Lower leg skin (tissue), 4 donors: ENCODE data around the gene TEX13D. TPM values are rescaled to one million over a fixed set of nuclear protein-coding genes. Genes with fewer than 3 reads are reported as not detected.
"Not testable (repeated sequence)": the region's sequence is repeated elsewhere in the genome, so short reads cannot be mapped to it uniquely, and the experiment has no call there.

Source experiments
- DNase-seq, 2 donors: peaks; one replicate each; pipeline ENCODE4 v3.0.0-alpha.2; 2019; ENCODE audit warnings: low spot score in 2 of 2
- H3K4me3 ChIP-seq: fragments of 200-600 bp; sonication (generic); 2 replicates; pipeline ENCODE4 v1.5.1; 2017; ENCODE audit warnings: mild to moderate bottlenecking, low read depth; ENCODE audit not compliant: poor library complexity, severe bottlenecking
- POLR2A ChIP-seq, 2 donors: fragments of 450-650 bp; IDR thresholded peaks; one replicate each; pipeline ENCODE4 v1.6.1; 2016 to 2017; ENCODE audit warnings: antibody characterized with exemption in 2 of 2, mild to moderate bottlenecking in 1 of 2, moderate library complexity in 1 of 2
- WGBS, 2 donors: methylation state at CpG; one replicate each; pipeline ENCODE4 v1.1.5; 2018; 5-methylcytosine and 5-hydroxymethylcytosine counted together
- intact Hi-C: fragments of 100-400 bp; cut with DNase I; formaldehyde crosslinking; loops from one replicate; pipeline ENCODE4 v1.15.0; 2023; ENCODE audit warnings: low total_unique reads
- total RNA-seq, 4 donors: library from RNA; depleted of rRNA; stranded (reverse); fragments of >200 nt; gene quantifications; one replicate each; pipeline ENCODE4 v1.1.0, GENCODE V29; 2016
- TF ChIP-seq, protein P1 (sequence below), 3 donors: fragments of 450-650 bp; IDR thresholded peaks; one replicate each; pipeline ENCODE4 v1.5.1; 2016; ENCODE audit warnings: antibody characterized with exemption in 3 of 3, mild to moderate bottlenecking in 3 of 3, moderate library complexity in 2 of 3

TEX13D gene
- total RNA-seq, 4 donors from 2014 or later = not detected

DNA sequence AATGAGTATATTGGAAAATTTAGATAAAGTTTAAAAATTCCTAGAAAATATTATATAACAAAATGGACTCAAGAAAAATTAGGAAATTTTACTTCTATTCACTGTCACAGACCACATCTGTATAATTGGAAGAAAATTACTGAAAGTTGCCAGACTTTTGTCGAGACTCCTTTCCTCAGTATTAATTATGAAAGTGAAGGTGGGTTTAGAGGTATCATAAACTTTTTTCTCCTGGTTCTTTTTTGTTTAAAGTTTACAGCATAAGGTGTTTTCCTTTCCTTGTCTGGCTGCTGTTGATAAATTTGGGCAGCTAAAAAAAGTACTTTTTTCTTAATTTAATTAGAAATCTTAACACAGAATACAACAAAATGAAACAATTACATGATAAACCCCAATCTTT lies 6.7 kb upstream of the TEX13D start:
- no peak for DNase-seq
- TF ChIP-seq POLR2A (IDR thresholded peaks at IDR 0.05) = no peak
- TF ChIP-seq, protein P1, sequence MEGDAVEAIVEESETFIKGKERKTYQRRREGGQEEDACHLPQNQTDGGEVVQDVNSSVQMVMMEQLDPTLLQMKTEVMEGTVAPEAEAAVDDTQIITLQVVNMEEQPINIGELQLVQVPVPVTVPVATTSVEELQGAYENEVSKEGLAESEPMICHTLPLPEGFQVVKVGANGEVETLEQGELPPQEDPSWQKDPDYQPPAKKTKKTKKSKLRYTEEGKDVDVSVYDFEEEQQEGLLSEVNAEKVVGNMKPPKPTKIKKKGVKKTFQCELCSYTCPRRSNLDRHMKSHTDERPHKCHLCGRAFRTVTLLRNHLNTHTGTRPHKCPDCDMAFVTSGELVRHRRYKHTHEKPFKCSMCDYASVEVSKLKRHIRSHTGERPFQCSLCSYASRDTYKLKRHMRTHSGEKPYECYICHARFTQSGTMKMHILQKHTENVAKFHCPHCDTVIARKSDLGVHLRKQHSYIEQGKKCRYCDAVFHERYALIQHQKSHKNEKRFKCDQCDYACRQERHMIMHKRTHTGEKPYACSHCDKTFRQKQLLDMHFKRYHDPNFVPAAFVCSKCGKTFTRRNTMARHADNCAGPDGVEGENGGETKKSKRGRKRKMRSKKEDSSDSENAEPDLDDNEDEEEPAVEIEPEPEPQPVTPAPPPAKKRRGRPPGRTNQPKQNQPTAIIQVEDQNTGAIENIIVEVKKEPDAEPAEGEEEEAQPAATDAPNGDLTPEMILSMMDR (IDR thresholded peaks at IDR 0.05) = no peak
- intact Hi-C loops = no loop called here
- WGBS, 2 donors = 66 to 88% methylated on average over 1 of the region's 1 CpG
- H3K4me3 ChIP-seq = no peak overlapping the region

DNA sequence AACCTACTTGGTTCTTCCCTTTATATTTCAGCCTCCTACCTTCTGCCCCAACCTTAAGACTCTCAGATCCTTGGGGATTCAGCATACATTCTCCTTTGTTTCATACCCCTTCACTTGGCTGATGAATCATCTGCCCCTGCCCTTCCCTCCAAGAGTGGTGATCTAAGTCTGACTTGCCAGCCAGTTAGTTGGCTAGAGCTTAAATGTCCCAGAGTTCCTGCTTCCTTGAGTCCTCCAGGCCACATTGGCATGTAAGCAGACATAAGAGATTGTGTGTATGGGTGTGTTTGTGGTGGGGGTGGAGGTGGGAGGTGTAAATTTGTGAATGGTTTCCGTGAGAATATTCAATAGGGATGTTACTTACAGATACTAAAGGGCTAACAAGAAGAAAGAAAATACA lies 3.7 kb upstream of the TEX13D start:
- intact Hi-C loops = no loop called here
- H3K4me3 ChIP-seq = no peak overlapping the region
- 39 to 76% methylated on average over 1 of the region's 1 CpG for WGBS, 2 donors
- DNase-seq = no peak
- TF ChIP-seq, protein P1 (IDR thresholded peaks at IDR 0.05) = no peak
- TF ChIP-seq POLR2A (IDR thresholded peaks at IDR 0.05) = no peak

DNA sequence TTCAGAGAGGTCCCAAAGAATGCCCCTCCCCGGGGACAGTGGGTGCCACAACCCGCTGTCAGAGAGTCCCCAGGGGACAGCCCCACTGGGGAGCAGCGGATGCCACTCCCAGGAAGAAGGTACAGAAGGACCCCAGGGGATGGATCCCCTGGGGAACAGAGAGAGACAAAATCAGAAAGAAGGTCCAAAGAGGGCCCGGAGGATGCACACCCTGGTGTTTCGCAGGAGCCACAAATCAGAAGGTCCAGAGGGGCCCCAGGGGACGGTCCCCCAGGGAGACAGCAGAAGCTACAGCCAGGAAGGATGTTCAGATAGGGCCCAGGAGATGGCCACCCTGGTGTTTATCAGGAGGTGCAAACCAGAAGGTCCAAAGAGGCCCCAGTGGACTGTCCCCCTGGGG lies 1.4 kb downstream of the TEX13D start:
- WGBS, 2 donors = 84 to 100% methylated on average over 1 to 6 of the region's 6 CpGs
- no peak for DNase-seq
- no peak overlapping the region for H3K4me3 ChIP-seq
- intact Hi-C loops = no loop called here
- TF ChIP-seq POLR2A (IDR thresholded peaks at IDR 0.05) = no peak
- TF ChIP-seq, protein P1 (IDR thresholded peaks at IDR 0.05) = no peak

DNA sequence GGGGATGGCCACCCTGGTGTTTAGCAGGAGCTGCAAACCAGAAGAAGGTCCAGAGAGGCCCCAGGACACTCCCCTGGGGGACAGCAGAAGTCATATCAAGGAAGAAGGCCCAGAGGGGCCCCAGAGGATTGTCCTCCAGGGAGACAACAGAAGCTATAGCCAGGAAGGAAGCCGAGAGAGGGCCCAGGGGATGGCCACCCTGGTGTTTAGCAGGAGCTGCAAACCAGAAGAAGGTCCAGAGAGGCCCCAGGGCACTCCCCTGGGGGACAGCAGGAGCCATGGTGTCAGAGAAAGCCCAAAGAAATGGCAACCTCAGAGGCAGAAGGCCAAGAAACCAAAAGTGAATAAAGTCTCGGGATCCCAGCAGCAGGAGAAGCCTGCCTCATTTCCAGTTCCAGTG lies 2.1 kb downstream of the TEX13D start:
- H3K4me3 ChIP-seq, intact Hi-C loops, DNase-seq: not testable (repeated sequence)
- 80 to 82% methylated on average over 1 to 2 of the region's 2 CpGs for WGBS, 2 donors

DNA sequence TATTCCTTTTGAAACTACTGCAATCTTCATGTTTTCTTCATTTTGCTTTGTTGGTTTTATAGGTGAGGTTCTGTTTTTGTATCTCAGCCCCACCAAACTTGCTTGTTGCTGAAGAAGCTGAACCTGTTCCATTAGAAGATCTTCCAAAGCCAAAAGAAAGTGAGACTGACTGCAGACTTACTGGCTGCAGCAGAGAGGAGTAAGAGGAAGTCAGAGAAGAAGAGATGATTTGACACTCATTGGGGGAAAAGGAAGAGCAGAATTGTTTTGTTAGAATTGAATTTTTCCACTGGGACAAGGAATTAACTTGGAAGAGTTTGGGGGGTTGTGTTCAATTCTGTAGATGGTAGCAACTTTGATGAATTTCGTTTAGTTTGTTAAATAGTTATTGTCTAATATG lies 3.1 kb downstream of the TEX13D start:
- TF ChIP-seq, protein P1 (IDR thresholded peaks at IDR 0.05) = no peak
- TF ChIP-seq POLR2A (IDR thresholded peaks at IDR 0.05) = no peak
- intact Hi-C loops = no loop called here
- 61 to 83% methylated on average over 1 of the region's 1 CpG for WGBS, 2 donors
- no peak overlapping the region for H3K4me3 ChIP-seq
- no peak for DNase-seq

DNA sequence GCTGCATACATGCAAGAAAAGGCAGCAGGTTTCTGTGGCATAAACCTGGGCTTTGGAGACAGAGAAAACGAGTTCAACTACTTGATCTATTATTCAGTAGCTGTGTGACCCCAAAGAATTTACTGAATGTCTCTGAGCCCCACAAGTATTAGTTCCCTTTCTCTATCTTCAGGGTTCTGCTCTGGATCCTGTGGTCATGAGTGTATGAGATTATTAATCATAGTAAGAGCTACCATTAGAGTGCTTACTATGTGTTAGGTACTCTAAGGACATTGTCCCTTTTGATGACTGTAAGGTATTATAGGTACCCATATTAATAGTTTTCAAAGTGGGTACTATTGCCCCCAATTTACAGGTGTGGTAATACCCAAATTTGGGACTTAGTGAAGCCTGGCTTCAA lies 5.5 kb downstream of the TEX13D start:
- DNase-seq = no peak
- 21 to 50% methylated on average over 1 of the region's 1 CpG for whole genome bisulfite sequencing, 2 donors
- intact Hi-C loops = no loop called here
- no peak overlapping the region for H3K4me3 ChIP-seq
- no peak for TF ChIP-seq POLR2A (IDR thresholded peaks at IDR 0.05)
- TF ChIP-seq, protein P1 (IDR thresholded peaks at IDR 0.05) = no peak
